GM21717 (cell line): ENCODE measurements around the gene SLC19A1.

Experiments used
- ATAC-seq: cut with Tn5 transposase; IDR thresholded peaks from one replicate; pipeline ENCODE4 v1.9.1; 2021; ENCODE audit warnings: mild to moderate bottlenecking, moderate library complexity; ENCODE audit not compliant: unreplicated experiment

The SLC19A1 gene

GRCh38 chr21:45558044-45558721 is 15.9 kb upstream of the SLC19A1 start:
- no peak for ATAC-seq

GRCh38 chr21:45557616-45558043 is 15.4 kb upstream of the SLC19A1 start:
- ATAC-seq: no peak

- no peak for ATAC-seq
Observed at GRCh38 chr21:45556645-45557615, 14.7 kb upstream of the SLC19A1 start.

- ATAC-seq: no peak
Observed at GRCh38 chr21:45556302-45556644, 14.0 kb upstream of the SLC19A1 start.

GRCh38 chr21:45555557-45556301 is 13.5 kb upstream of the SLC19A1 start:
- ATAC-seq: no peak

GRCh38 chr21:45555251-45555556 is 13.0 kb upstream of the SLC19A1 start:
- no peak for ATAC-seq

GRCh38 chr21:45554477-45555175 is 12.4 kb upstream of the SLC19A1 start:
- ATAC-seq: no peak

GRCh38 chr21:45552696-45553391 is 10.6 kb upstream of the SLC19A1 start:
- no peak for ATAC-seq

GRCh38 chr21:45551783-45552695 is 9.8 kb upstream of the SLC19A1 start:
- no peak for ATAC-seq

GRCh38 chr21:45551316-45551715 is 9.1 kb upstream of the SLC19A1 start:
- ATAC-seq: no peak

GRCh38 chr21:45550522-45551210 is 8.4 kb upstream of the SLC19A1 start:
- no peak for ATAC-seq

- no peak for ATAC-seq
Observed at GRCh38 chr21:45549626-45550463, 7.6 kb upstream of the SLC19A1 start.

- no peak for ATAC-seq
Observed at GRCh38 chr21:45548711-45549491, 6.7 kb upstream of the SLC19A1 start.

GRCh38 chr21:45547545-45547900 is 5.3 kb upstream of the SLC19A1 start:
- no peak for ATAC-seq

- no peak for ATAC-seq
Observed at GRCh38 chr21:45546636-45547544, 4.7 kb upstream of the SLC19A1 start.
